Heart left ventricle (tissue), 13 donors: ENCODE results near the gene PCDH11X.
"Not testable (repeated sequence)": the region's sequence is repeated elsewhere in the genome, so short reads cannot be mapped to it uniquely, and the experiment has no call there.

Source experiments
- CTCF ChIP-seq, 12 donors: fragments of 200-600 bp; sonication (generic) in 4 of 12; IDR thresholded peaks; one replicate each; pipeline versions ENCODE4 v1.5.0 to v1.8.0; 2018 to 2022; ENCODE audit warnings: antibody characterized with exemption in 12 of 12, mild to moderate bottlenecking in 5 of 12
- POLR2A ChIP-seq, 2 donors: fragments of 450-650 bp; IDR thresholded peaks; one replicate each; pipeline ENCODE4 v1.6.1; 2017; ENCODE audit warnings: antibody characterized with exemption in 2 of 2, mild to moderate bottlenecking in 2 of 2, moderate library complexity in 2 of 2
- donor health status: ischemic (EF 13 %, LVEDD 7.1; RV severe dilation, severe dysfunction).
- donor health status: DM: no; HTN: yes; CAD: no.
- donor health status: DM: no; HTN: no; CAD: no.
- donor health status: ischemic (EF 25% LVEDD 6.9; RV normal size, moderate dysfunction).
- donor health status: ischemic (EF 25% LVEDD 5.7; RV mildly dilated, moderate dysfunction).
- donor health status: ischemic (EF 35%, LVEDD 5.7; RV mildly dilated, moderate dysfunction).
- donor health status: nonischemic (EF 11% LVEDD 7.7; RV severe dilation, severe dysfunction).
- donor health status: DM: yes; HTN: yes; CAD: no.
- donor health status: PGD.
- donor health status: ischemic (EF 29% LVEDD 5.4; RV normal size, mild dysfunction).
- donor health status: nonischemic (EF 23%, LVEDD 6.1; RV moderate dilation, normal function).

- TF ChIP-seq CTCF, POLR2A (IDR thresholded peaks at IDR 0.05): not testable (repeated sequence)
Measured at GRCh38 chrX:91747446-91747845, 31.7 kb upstream of the PCDH11X start.
